Naive B cell (primary cell): ENCODE measurements around the gene RUNDC3A. TPM values are rescaled to one million over a fixed set of nuclear protein-coding genes. Genes with fewer than 3 reads are reported as not detected.

Experiments used
- ATAC-seq, 2 donors: fragments of 150-1000 bp; cut with Tn5 transposase; 2 replicates each; pipeline ENCODE4 v1.10.0; 2021; ENCODE audit warnings: low read depth in 2 of 2, mild to moderate bottlenecking in 2 of 2, moderate library complexity in 2 of 2
- DNase-seq: peaks from one replicate; pipeline ENCODE4 v3.0.0; 2022
- H3K27ac Mint-ChIP-seq, 6 donors: one replicate each; pipeline ENCODE4 v1.8.0; 2020 to 2022; ENCODE audit warnings: mild to moderate bottlenecking in 6 of 6, mixed read lengths in 6 of 6, moderate library complexity in 5 of 6, inconsistent platforms in 2 of 6
- H3K27me3 Mint-ChIP-seq, 3 donors: one replicate each; pipeline ENCODE4 v1.8.0; 2021 to 2022; ENCODE audit warnings: mixed read lengths in 3 of 3, mild to moderate bottlenecking in 1 of 3
- H3K36me3 Mint-ChIP-seq, 2 donors: one replicate each; pipeline ENCODE4 v1.8.0; 2020 to 2022; ENCODE audit warnings: mixed read lengths in 2 of 2, inconsistent platforms in 1 of 2, mild to moderate bottlenecking in 1 of 2
- H3K4me1 Mint-ChIP-seq, 3 donors: one replicate each; pipeline ENCODE4 v1.8.0; 2020 to 2022; ENCODE audit warnings: mixed read lengths in 3 of 3, inconsistent platforms in 1 of 3, mild to moderate bottlenecking in 1 of 3, moderate library complexity in 1 of 3
- H3K4me3 Mint-ChIP-seq, 8 donors: one replicate each; pipeline ENCODE4 v1.8.0; 2020 to 2022; ENCODE audit warnings: mild to moderate bottlenecking in 8 of 8, mixed read lengths in 8 of 8, moderate library complexity in 8 of 8, inconsistent platforms in 2 of 8
- H3K9me3 Mint-ChIP-seq, 7 donors: one replicate each; pipeline ENCODE4 v1.8.0; 2020 to 2022; ENCODE audit warnings: mixed read lengths in 7 of 7, mild to moderate bottlenecking in 5 of 7, inconsistent platforms in 2 of 7, moderate library complexity in 1 of 7
- polyA plus RNA-seq, 6 donors: library from polyadenylated mRNA; unstranded; fragments of 300-500 nt; fragmentation: Illumina TruSeq; gene quantifications; one replicate each; pipeline ENCODE4 v1.2.3, GENCODE V29; 2021; ENCODE audit warnings: low read depth in 6 of 6

Gene RUNDC3A
- polyA plus RNA-seq, 6 donors from 2014 or later, result 0.13 to 0.16 TPM; not detected in 4

- Mint-ChIP-seq H3K27me3 (peaks cover 14 to 59% (median 26%) of the 10 kb centered on the region in 3 donors), H3K4me1 (no peaks in the 10 kb centered on the region), H3K4me3 (no peak overlapping the region), H3K27ac (no peak overlapping the region), H3K9me3 (peaks cover 0 to 2% (median 0%) of the 10 kb centered on the region in 7 donors), H3K36me3 (no peaks in the 10 kb centered on the region)
- DNase-seq (no peak), ATAC-seq (no peak)
Observed at GRCh38 chr17:44272954-44273353, 35.4 kb upstream of the RUNDC3A start.

- ATAC-seq, result no peak
- H3K27me3 Mint-ChIP-seq, result peaks cover 17 to 57% (median 26%) of the 10 kb centered on the region in 3 donors
- H3K36me3 Mint-ChIP-seq, result no peaks in the 10 kb centered on the region
- H3K4me1 Mint-ChIP-seq, result no peaks in the 10 kb centered on the region
- peaks cover 0 to 2% (median 0%) of the 10 kb centered on the region in 7 donors for H3K9me3 Mint-ChIP-seq
- H3K27ac Mint-ChIP-seq, result peak overlapping the region in 1 of 6 donors; percentile 33
- DNase-seq, result no peak
- no peak overlapping the region for H3K4me3 Mint-ChIP-seq
Observed at GRCh38 chr17:44273607-44274006, 34.8 kb upstream of the RUNDC3A start.

GRCh38 chr17:44277976-44278375 is 30.4 kb upstream of the RUNDC3A start:
- Mint-ChIP-seq H3K36me3 (no peaks in the 10 kb centered on the region), H3K27ac (no peak overlapping the region), H3K4me1 (peaks cover 9 to 10% (median 10%) of the 10 kb centered on the region in 3 donors), H3K27me3 (peaks cover 17 to 54% (median 19%) of the 10 kb centered on the region in 3 donors), H3K4me3 (no peak overlapping the region), H3K9me3 (no peaks in the 10 kb centered on the region)
- DNase-seq, result no peak
- ATAC-seq, result no peak

- Mint-ChIP-seq H3K27me3 (peaks cover 12 to 48% (median 15%) of the 10 kb centered on the region in 3 donors), H3K36me3 (no peaks in the 10 kb centered on the region), H3K4me3 (no peak overlapping the region), H3K4me1 (peaks cover 9 to 10% (median 10%) of the 10 kb centered on the region in 3 donors), H3K27ac (peak overlapping the region in 1 of 6 donors; percentile 39), H3K9me3 (no peaks in the 10 kb centered on the region)
- DNase-seq (no peak), ATAC-seq (no peak)
Observed at GRCh38 chr17:44279346-44279665, 29.1 kb upstream of the RUNDC3A start.

GRCh38 chr17:44279666-44280391 is 28.6 kb upstream of the RUNDC3A start:
- peaks cover 11 to 46% (median 12%) of the 10 kb centered on the region in 3 donors for H3K27me3 Mint-ChIP-seq
- no peak overlapping the region for H3K4me3 Mint-ChIP-seq
- no peaks in the 10 kb centered on the region for H3K9me3 Mint-ChIP-seq
- ATAC-seq, result peak; percentile 46 to 63
- H3K36me3 Mint-ChIP-seq, result no peaks in the 10 kb centered on the region
- peaks cover 10 to 11% (median 10%) of the 10 kb centered on the region in 3 donors for H3K4me1 Mint-ChIP-seq
- no peak for DNase-seq
- H3K27ac Mint-ChIP-seq, result peak overlapping the region in 1 of 6 donors; percentile 39

- Mint-ChIP-seq H3K4me1 (peaks cover 10 to 11% (median 10%) of the 10 kb centered on the region in 3 donors), H3K36me3 (no peaks in the 10 kb centered on the region), H3K27me3 (peaks cover 5 to 46% (median 7%) of the 10 kb centered on the region in 3 donors), H3K27ac (no peak overlapping the region), H3K9me3 (no peaks in the 10 kb centered on the region), H3K4me3 (no peak overlapping the region)
- DNase-seq (no peak), ATAC-seq (no peak)
Observed at GRCh38 chr17:44280392-44280937, 27.9 kb upstream of the RUNDC3A start.

GRCh38 chr17:44281570-44281969 is 26.8 kb upstream of the RUNDC3A start:
- no peak for ATAC-seq
- H3K4me3 Mint-ChIP-seq, result no peak overlapping the region

GRCh38 chr17:44282264-44282663 is 26.1 kb upstream of the RUNDC3A start:
- DNase-seq, result no peak
- peak overlapping the region in 1 of 6 donors; percentile 82 for H3K27ac Mint-ChIP-seq
- H3K4me1 Mint-ChIP-seq, result peaks cover 10 to 11% (median 10%) of the 10 kb centered on the region in 3 donors
- ATAC-seq, result no peak
- H3K27me3 Mint-ChIP-seq, result peaks cover 5 to 48% (median 7%) of the 10 kb centered on the region in 3 donors
- no peaks in the 10 kb centered on the region for H3K36me3 Mint-ChIP-seq
- H3K4me3 Mint-ChIP-seq, result no peak overlapping the region
- H3K9me3 Mint-ChIP-seq, result no peaks in the 10 kb centered on the region

More at GRCh38 chr17:44281570-44281969, 26.8 kb upstream of the RUNDC3A start:
- Mint-ChIP-seq H3K27me3 (peaks cover 5 to 50% (median 7%) of the 10 kb centered on the region in 3 donors), H3K36me3 (no peaks in the 10 kb centered on the region), H3K27ac (no peak overlapping the region), H3K9me3 (no peaks in the 10 kb centered on the region), H3K4me1 (peaks cover 10 to 11% (median 10%) of the 10 kb centered on the region in 3 donors)
- no peak for DNase-seq

- H3K27me3 Mint-ChIP-seq, result peaks cover 0 to 50% (median 18%) of the 10 kb centered on the region in 3 donors
- H3K4me3 Mint-ChIP-seq, result no peak overlapping the region
- H3K4me1 Mint-ChIP-seq, result peaks cover 10 to 11% (median 10%) of the 10 kb centered on the region in 3 donors
- DNase-seq (no peak), ATAC-seq (no peak)
- H3K9me3 Mint-ChIP-seq, result peaks cover 0 to 2% (median 0%) of the 10 kb centered on the region in 7 donors
- H3K27ac Mint-ChIP-seq, result no peak overlapping the region
- H3K36me3 Mint-ChIP-seq, result no peaks in the 10 kb centered on the region
Observed at GRCh38 chr17:44283344-44284023, 24.9 kb upstream of the RUNDC3A start.

GRCh38 chr17:44284024-44284400 is 24.4 kb upstream of the RUNDC3A start:
- Mint-ChIP-seq H3K9me3 (peaks cover 0 to 2% (median 0%) of the 10 kb centered on the region in 7 donors), H3K27me3 (peaks cover 0 to 55% (median 21%) of the 10 kb centered on the region in 3 donors), H3K4me1 (peaks cover 10 to 11% (median 10%) of the 10 kb centered on the region in 3 donors), H3K27ac (no peak overlapping the region), H3K36me3 (no peaks in the 10 kb centered on the region), H3K4me3 (no peak overlapping the region)
- DNase-seq (no peak), ATAC-seq (no peak)

GRCh38 chr17:44287651-44288050 is 20.8 kb upstream of the RUNDC3A start:
- no peak for DNase-seq
- peaks cover 0 to 2% (median 0%) of the 10 kb centered on the region in 3 donors for H3K4me1 Mint-ChIP-seq
- H3K36me3 Mint-ChIP-seq, result no peaks in the 10 kb centered on the region
- H3K4me3 Mint-ChIP-seq, result no peak overlapping the region
- H3K9me3 Mint-ChIP-seq, result peaks cover 0 to 2% (median 0%) of the 10 kb centered on the region in 7 donors
- peaks cover 7 to 49% (median 23%) of the 10 kb centered on the region in 3 donors for H3K27me3 Mint-ChIP-seq
- ATAC-seq, result no peak
- H3K27ac Mint-ChIP-seq, result no peak overlapping the region

GRCh38 chr17:44293509-44294226 is 14.7 kb upstream of the RUNDC3A start:
- Mint-ChIP-seq H3K36me3 (no peaks in the 10 kb centered on the region), H3K27ac (peak overlapping the region in 1 of 6 donors; percentile 82), H3K9me3 (no peaks in the 10 kb centered on the region), H3K4me1 (no peaks in the 10 kb centered on the region), H3K4me3 (no peak overlapping the region), H3K27me3 (peaks cover 15 to 39% (median 19%) of the 10 kb centered on the region in 3 donors)
- DNase-seq (no peak), ATAC-seq (peak in 1 of 2 donors; percentile 32)

- Mint-ChIP-seq H3K36me3 (no peaks in the 10 kb centered on the region), H3K27me3 (peaks cover 25 to 49% (median 26%) of the 10 kb centered on the region in 3 donors), H3K9me3 (no peaks in the 10 kb centered on the region), H3K4me1 (no peaks in the 10 kb centered on the region), H3K27ac (peak overlapping the region in 1 of 6 donors; percentile 44), H3K4me3 (no peak overlapping the region)
- DNase-seq (no peak), ATAC-seq (no peak)
Observed at GRCh38 chr17:44297975-44298374, 10.4 kb upstream of the RUNDC3A start.
